H9 (cell line): Measurements from ENCODE around the gene C19orf44. TPM values are rescaled to one million over a fixed set of nuclear protein-coding genes. Genes with fewer than 3 reads are reported as not detected.

Source experiments
- DNase-seq: peaks from one replicate; pipeline ENCODE4 v3.0.0-alpha.2; 2017
- H2AFZ ChIP-seq: one replicate; pipeline ENCODE4 v1.6.1; 2013; ENCODE audit warnings: mild to moderate bottlenecking, low read length, control low read depth, moderate library complexity
- H2AK5ac ChIP-seq: 2 replicates; pipeline ENCODE4 v1.6.1; 2013; ENCODE audit warnings: low read length, control low read depth, mixed read lengths; ENCODE audit not compliant: insufficient read length
- H2BK120ac ChIP-seq: one replicate; pipeline ENCODE4 v1.6.1; 2013; ENCODE audit warnings: low read depth, mild to moderate bottlenecking, low read length, control low read depth, inconsistent platforms; ENCODE audit not compliant: poor library complexity, severe bottlenecking
- H2BK12ac ChIP-seq: 2 replicates; pipeline ENCODE4 v1.6.1; 2013; ENCODE audit warnings: low read length, control low read depth, mixed read lengths, low read depth; ENCODE audit not compliant: insufficient read length
- H2BK15ac ChIP-seq: 2 replicates; pipeline ENCODE4 v1.6.1; 2013; ENCODE audit warnings: low read depth, low read length, control low read depth
- H2BK20ac ChIP-seq: one replicate; pipeline ENCODE4 v1.6.1; 2013; ENCODE audit warnings: low read depth, mild to moderate bottlenecking, low read length, control low read depth, inconsistent platforms; ENCODE audit not compliant: poor library complexity, severe bottlenecking
- H2BK5ac ChIP-seq: 2 replicates; pipeline ENCODE4 v1.6.1; 2013; ENCODE audit warnings: low read length, control low read depth, mixed read lengths; ENCODE audit not compliant: insufficient read length
- H3K14ac ChIP-seq: 2 replicates; pipeline ENCODE4 v1.6.1; 2013; ENCODE audit warnings: low read length, control low read depth; ENCODE audit not compliant: insufficient read depth
- H3K18ac ChIP-seq: 2 replicates; pipeline ENCODE4 v1.6.1; 2013; ENCODE audit warnings: low read depth, mild to moderate bottlenecking, mixed read lengths, low read length, control low read depth; ENCODE audit not compliant: insufficient read length
- H3K23ac ChIP-seq: 2 replicates; pipeline ENCODE4 v1.6.1; 2013; ENCODE audit warnings: low read length, control low read depth, mixed read lengths, low read depth; ENCODE audit not compliant: insufficient read length
- H3K23me2 ChIP-seq: 2 replicates; pipeline ENCODE4 v1.6.1; 2013; ENCODE audit warnings: low read depth, mild to moderate bottlenecking, mixed read lengths, low read length, control low read depth; ENCODE audit not compliant: insufficient read length, poor library complexity, severe bottlenecking
- H3K27ac ChIP-seq: 2 replicates; pipeline ENCODE4 v1.5.1; 2013; ENCODE audit warnings: low read length, control low read depth, mixed read lengths, low read depth; ENCODE audit not compliant: insufficient read length
- H3K27me3 ChIP-seq: 2 replicates; pipeline ENCODE4 v1.6.1; 2013; ENCODE audit warnings: low read length, control low read depth, inconsistent platforms; ENCODE audit not compliant: insufficient read depth
- H3K4ac ChIP-seq: 2 replicates; pipeline ENCODE4 v1.6.1; 2013; ENCODE audit warnings: low read depth, mild to moderate bottlenecking, control low read depth, inconsistent platforms, low read length, moderate library complexity
- H3K4me1 ChIP-seq: 2 replicates; pipeline ENCODE4 v1.6.1; 2013; ENCODE audit warnings: low read length, control low read depth, inconsistent platforms; ENCODE audit not compliant: insufficient read depth
- H3K4me2 ChIP-seq: 2 replicates; pipeline ENCODE4 v1.6.1; 2013; ENCODE audit warnings: low read length, control low read depth, mixed read lengths; ENCODE audit not compliant: insufficient read length, insufficient read depth
- H3K56ac ChIP-seq: 2 replicates; pipeline ENCODE4 v1.6.1; 2013; ENCODE audit warnings: low read depth, mild to moderate bottlenecking, mixed read lengths, low read length, control low read depth; ENCODE audit not compliant: insufficient read length
- H3K79me1 ChIP-seq: 2 replicates; pipeline ENCODE4 v1.6.1; 2013; ENCODE audit warnings: low read depth, mild to moderate bottlenecking, moderate library complexity, low read length, control low read depth, inconsistent platforms; ENCODE audit not compliant: insufficient read depth, poor library complexity, severe bottlenecking
- H3K79me2 ChIP-seq: 2 replicates; pipeline ENCODE4 v1.6.1; 2013; ENCODE audit warnings: low read length, control low read depth, inconsistent platforms; ENCODE audit not compliant: insufficient read depth
- H3K9ac ChIP-seq: 2 replicates; pipeline ENCODE4 v1.6.1; 2013; ENCODE audit warnings: low read length, control low read depth, mixed read lengths; ENCODE audit not compliant: insufficient read length; ENCODE audit errors: extremely low read depth
- H3K9me3 ChIP-seq: one replicate; pipeline ENCODE4 v1.6.1; 2013; ENCODE audit warnings: low read depth, low read length, inconsistent platforms; ENCODE audit not compliant: control insufficient read depth
- H3T11ph ChIP-seq: one replicate; pipeline ENCODE4 v1.6.1; 2013; ENCODE audit warnings: mild to moderate bottlenecking, low read length, control low read depth, inconsistent platforms
- H4K20me1 ChIP-seq: one replicate; pipeline ENCODE4 v1.6.1; 2013; ENCODE audit not compliant: control insufficient read depth, insufficient read length, insufficient read depth
- H4K5ac ChIP-seq: 2 replicates; pipeline ENCODE4 v1.6.1; 2013; ENCODE audit warnings: low read depth, mild to moderate bottlenecking, mixed read lengths, low read length, control low read depth; ENCODE audit not compliant: insufficient read length
- H4K8ac ChIP-seq: replicated peaks from 2 replicates; pipeline ENCODE4 v1.6.1; 2013; ENCODE audit warnings: low read length, control low read depth, mixed read lengths, low read depth; ENCODE audit not compliant: insufficient read length
- H4K91ac ChIP-seq: 2 replicates; pipeline ENCODE4 v1.6.1; 2013; ENCODE audit warnings: low read depth, mild to moderate bottlenecking, moderate library complexity, mixed read lengths, low read length, control low read depth; ENCODE audit not compliant: insufficient read length
- H3K27ac Mint-ChIP-seq, 3 experiments: 2 replicates in 2 of 3; 3 replicates in 1 of 3; pipeline ENCODE4 v1.8.0; 2020 to 2021; ENCODE audit warnings: mixed read lengths in 3 of 3, mild to moderate bottlenecking in 1 of 3, moderate library complexity in 1 of 3
- H3K27me3 Mint-ChIP-seq: 2 replicates; pipeline ENCODE4 v1.8.0; 2021; ENCODE audit warnings: low read depth, mild to moderate bottlenecking, moderate library complexity, mixed read lengths
- H3K36me3 Mint-ChIP-seq, 3 experiments: 2 replicates in 2 of 3; 3 replicates in 1 of 3; pipeline ENCODE4 v1.8.0; 2020 to 2021; ENCODE audit warnings: low read depth in 3 of 3, mixed read lengths in 3 of 3; ENCODE audit not compliant: insufficient read depth in 1 of 3
- H3K4me1 Mint-ChIP-seq, 2 experiments: 2 replicates each; pipeline ENCODE4 v1.8.0; 2020; ENCODE audit warnings: mixed read lengths in 2 of 2
- H3K4me3 Mint-ChIP-seq, 2 experiments: 2 replicates in 1 of 2; 3 replicates in 1 of 2; pipeline ENCODE4 v1.8.0; 2020 to 2021; ENCODE audit warnings: mild to moderate bottlenecking in 2 of 2, mixed read lengths in 2 of 2, moderate library complexity in 1 of 2
- H3K9me3 Mint-ChIP-seq, 2 experiments: 2 replicates in 1 of 2; 3 replicates in 1 of 2; pipeline ENCODE4 v1.8.0; 2020; ENCODE audit warnings: mild to moderate bottlenecking in 2 of 2, mixed read lengths in 2 of 2, moderate library complexity in 1 of 2
- CTCF ChIP-seq: fragments of 200-600 bp; sonication (generic); conservative IDR thresholded peaks from 3 replicates; pipeline ENCODE4 v1.8.0; 2021; ENCODE audit warnings: antibody characterized with exemption, mild to moderate bottlenecking
- WGBS: extraction: QIAGEN DNeasy Blood & Tissue Kit; methylation state at CpG from one replicate; pipeline ENCODE4 v1.1.7; 2013; ENCODE audit warnings: missing lambda C conversion rate, low lambda C conversion rate, mixed read lengths; ENCODE audit not compliant: insufficient read length; ENCODE audit errors: extremely low coverage; 5-methylcytosine and 5-hydroxymethylcytosine counted together
- total RNA-seq: library from RNA; stranded (reverse); gene quantifications from 2 replicates; pipeline ENCODE4 v1.2.1, GENCODE V29; 2021

C19orf44 gene
- total RNA-seq, 1 experiment from 2014 or later: 6.4 TPM

- H3K27ac ChIP-seq: no peak overlapping the region
- no peak overlapping the region for H2BK5ac ChIP-seq
- no peak overlapping the region for H2BK120ac ChIP-seq
- no peak overlapping the region for H2AFZ ChIP-seq
- H2BK20ac ChIP-seq: no peak overlapping the region
- H3K79me2 ChIP-seq: peaks cover 21% of the 10 kb centered on the region
- no peak overlapping the region for H3K4ac ChIP-seq
- H4K20me1 ChIP-seq: no peaks in the 10 kb centered on the region
- no peak overlapping the region for H4K91ac ChIP-seq
- H3K27ac Mint-ChIP-seq: 0 out of 7 replicates have a peak overlapping the region, but pooled peaks of 1 of the 3 experiments have one; percentile 6
- no peak overlapping the region for H3K18ac ChIP-seq
- H4K5ac ChIP-seq: no peak overlapping the region
- TF ChIP-seq CTCF: no peak
- no peak overlapping the region for H3K56ac ChIP-seq
- no peak overlapping the region for H2AK5ac ChIP-seq
- WGBS: no CpG with 5 or more reads among the region's 7 CpGs
- H3K27me3 ChIP-seq: no peaks in the 10 kb centered on the region
- H3T11ph ChIP-seq: no peak overlapping the region
- 0 out of 2 replicates have a peak, but pooled peaks cover 3% of the 10 kb centered on the region for H3K4me1 ChIP-seq
- H3K9me3 Mint-ChIP-seq: peaks cover 7 to 11% of the 10 kb centered on the region in 2 experiments; a peak in 4 of 5 replicates
- peak overlapping the region; percentile 100 for H3K4me2 ChIP-seq
- peaks cover 21 to 31% of the 10 kb centered on the region in 2 experiments for H3K4me1 Mint-ChIP-seq
- H3K23me2 ChIP-seq: peaks cover 9% of the 10 kb centered on the region
- H3K79me1 ChIP-seq: peaks cover 5% of the 10 kb centered on the region
- H2BK15ac ChIP-seq: no peak overlapping the region
- H3K14ac ChIP-seq: no peak overlapping the region
- no peak overlapping the region for H3K23ac ChIP-seq
- no peak overlapping the region for H4K8ac ChIP-seq
- no peaks in the 10 kb centered on the region for H3K9me3 ChIP-seq
- no peak overlapping the region for H2BK12ac ChIP-seq
- peak overlapping the region; percentile 93 to 96 for H3K4me3 Mint-ChIP-seq
- H3K27me3 Mint-ChIP-seq: peaks cover 1% of the 10 kb centered on the region
- DNase-seq: no peak
- peaks cover 0 to 4% (median 1%) of the 10 kb centered on the region in 3 experiments; a peak in 3 of 7 replicates for H3K36me3 Mint-ChIP-seq
- H3K9ac ChIP-seq: peak overlapping the region; percentile 76
Observed at GRCh38 chr19:16470541-16470910, 25.7 kb upstream of the C19orf44 start.
